ENCODE results near the gene SLC7A6.

SLC7A6 gene

DNA sequence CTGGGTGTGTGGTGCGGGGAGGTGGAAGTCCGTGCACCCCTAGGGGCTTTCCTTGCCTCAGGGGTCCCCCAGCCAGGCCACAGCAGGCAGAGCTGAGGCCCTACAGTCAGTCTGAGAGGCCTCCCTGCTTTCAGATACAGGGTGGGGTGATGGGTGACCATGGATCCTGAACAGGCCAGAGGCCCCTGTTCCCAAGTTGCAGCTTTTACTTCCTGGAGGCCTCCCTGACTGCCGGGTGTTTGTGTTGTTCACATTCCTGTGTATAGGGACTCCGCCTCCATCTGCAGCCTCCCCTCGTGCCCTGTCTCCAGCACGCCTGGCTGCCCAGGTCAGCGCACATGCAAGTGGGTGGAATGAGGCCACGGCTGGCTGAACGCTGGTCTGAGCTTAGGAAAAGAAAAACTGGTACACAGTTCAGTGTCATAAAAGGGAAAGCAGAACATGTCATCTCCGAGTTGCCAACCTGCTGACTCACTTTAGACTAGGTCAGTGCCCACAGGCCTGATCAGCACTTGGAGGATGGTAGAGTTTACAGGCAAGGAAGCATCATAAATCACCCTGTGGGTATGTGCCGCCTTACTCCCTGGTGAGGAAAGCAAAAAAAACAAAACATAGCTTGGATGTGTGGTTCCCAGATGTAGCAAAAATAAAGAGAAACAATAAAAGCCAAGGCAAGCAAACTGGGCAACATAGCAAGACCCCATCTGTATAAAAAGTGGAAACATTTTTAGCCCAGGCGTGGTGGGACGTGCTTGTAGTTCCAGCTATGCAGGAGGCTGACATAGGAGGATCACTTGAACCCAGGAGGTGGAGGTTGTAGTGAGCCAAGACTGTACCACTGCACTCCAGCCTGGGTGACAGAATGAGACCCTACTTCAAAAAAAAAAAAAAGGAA, 6.2 kb upstream of the SLC7A6 start:
- no peak for DNase-seq

DNA sequence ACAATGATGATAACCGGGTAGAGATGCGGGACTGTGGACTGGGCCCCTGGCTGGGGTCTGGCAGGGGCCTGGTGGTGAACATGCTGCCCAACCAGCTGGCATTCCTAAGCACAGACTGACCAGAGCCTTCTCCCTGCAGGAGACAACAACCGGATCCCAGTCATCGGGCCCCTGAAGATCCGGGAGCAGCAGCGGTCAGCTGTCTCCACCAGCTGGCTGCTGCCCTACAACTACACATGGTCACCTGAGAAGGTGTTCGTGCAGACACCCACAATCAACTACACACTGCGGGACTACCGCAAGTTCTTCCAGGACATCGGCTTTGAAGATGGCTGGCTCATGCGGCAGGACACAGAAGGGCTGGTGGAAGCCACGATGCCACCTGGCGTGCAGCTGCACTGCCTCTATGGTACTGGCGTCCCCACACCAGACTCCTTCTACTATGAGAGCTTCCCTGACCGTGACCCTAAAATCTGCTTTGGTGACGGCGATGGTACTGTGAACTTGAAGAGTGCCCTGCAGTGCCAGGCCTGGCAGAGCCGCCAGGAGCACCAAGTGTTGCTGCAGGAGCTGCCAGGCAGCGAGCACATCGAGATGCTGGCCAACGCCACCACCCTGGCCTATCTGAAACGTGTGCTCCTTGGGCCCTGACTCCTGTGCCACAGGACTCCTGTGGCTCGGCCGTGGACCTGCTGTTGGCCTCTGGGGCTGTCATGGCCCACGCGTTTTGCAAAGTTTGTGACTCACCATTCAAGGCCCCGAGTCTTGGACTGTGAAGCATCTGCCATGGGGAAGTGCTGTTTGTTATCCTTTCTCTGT, 5.1 kb upstream of the SLC7A6 start:
- no peak for DNase-seq

DNA sequence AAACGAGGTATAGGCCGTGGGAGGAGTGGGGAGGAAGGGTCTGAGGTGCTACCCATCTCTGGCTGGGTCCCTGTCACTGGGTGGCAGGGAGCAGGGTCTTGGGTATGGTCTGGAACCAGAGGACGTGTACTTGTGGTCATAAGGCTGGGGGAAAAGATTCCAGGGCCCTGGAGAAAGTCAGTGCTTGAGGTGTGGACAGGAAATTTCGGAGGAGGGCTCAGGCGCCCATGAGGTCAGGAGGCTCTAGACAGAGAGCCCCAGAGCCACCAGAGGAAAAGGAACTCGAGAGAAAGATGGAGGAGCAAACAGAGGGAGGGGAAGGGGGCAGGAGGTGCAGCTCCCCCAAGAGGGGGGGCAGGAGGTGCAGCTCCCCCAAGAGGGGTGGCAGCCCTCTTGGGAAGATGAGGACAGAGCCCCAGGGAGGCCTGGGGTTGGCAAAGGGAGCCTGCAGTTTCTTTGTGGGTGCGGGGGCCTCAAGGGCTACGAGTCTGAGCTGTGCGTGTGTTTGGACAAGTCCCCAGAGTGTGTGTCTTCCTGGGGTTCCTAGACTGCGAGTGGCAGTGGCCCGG, 683 bp upstream of the SLC7A6 start:
- DNase-seq = no peak

DNA sequence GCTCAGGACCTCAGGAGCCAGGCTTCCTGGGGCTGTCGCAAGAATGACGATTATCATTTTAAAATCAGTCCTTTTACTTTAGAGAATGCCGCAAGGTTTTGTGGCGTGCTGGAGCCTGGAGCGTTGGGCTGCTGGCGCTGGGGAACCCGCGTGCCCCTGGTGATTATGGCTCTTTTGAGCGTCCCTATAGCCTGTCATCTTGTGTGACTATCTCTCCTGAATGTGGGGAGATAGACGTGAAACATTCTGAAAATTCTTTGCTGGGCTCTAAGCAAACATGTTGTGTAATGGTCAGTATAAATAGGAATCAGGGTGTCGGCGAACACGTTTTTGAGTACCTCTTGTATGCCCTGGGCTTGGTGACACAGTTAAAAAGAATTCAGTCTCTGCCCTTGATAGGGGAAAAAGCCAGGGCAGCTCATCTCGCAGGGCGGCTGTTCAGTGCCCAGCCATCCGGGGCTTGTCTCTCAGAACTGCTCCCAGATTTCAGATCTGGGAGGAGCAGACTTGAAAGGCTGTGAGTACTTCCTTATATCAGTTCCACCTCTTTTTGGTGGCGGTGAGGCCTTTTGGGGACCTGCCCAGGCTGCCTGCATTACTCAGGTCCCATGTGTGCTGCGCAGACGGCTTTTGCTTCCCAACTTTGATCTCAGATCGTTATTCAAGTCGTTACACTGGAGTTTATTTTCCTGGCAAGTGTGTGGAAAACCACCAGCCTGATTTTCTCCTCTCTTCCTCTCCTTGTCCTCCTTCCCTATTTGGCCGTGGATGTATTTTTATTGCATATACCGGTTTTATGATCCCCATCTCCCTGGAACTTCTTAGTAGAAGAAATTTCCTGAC, 973 bp downstream of the SLC7A6 start:
- no peak for DNase-seq

DNA sequence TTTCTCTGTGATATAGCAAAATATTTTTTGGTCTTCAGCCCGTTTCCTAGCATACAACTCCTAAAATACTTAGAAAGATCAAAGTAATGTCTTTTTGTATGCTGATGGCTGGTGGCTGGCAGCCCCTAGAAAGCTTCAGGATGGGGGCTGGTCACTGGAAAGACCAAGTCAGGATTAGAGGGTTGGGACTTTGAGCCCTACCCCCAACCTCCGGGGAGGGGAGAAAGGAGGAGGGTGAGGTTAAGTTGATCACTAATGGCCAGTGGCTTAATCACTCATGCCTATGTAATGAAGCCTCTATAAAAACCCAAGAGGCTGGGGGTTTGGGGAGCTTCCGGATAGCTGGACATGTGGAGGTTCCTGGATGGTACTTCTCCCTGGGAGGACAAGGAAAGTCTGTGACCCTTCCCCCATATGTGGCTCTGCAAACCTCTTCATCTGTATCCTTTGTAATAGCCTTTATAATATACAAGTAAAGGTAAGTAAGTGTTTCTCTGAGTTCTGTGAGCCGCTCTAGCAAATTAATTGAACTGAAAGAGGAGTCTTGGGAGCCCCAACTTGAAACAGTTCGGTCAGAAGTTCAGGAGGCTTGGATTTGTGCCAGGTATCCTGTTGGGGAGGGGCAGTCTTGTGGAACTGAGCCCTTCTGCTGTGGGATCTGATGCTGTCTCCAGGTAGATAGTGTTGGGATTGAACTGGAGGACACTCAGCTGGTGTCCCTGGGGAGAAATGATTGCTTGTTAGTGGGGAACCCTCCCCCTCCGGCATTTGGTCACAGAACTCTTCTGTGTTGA, 3.5 kb downstream of the SLC7A6 start:
- DNase-seq = no peak

DNA sequence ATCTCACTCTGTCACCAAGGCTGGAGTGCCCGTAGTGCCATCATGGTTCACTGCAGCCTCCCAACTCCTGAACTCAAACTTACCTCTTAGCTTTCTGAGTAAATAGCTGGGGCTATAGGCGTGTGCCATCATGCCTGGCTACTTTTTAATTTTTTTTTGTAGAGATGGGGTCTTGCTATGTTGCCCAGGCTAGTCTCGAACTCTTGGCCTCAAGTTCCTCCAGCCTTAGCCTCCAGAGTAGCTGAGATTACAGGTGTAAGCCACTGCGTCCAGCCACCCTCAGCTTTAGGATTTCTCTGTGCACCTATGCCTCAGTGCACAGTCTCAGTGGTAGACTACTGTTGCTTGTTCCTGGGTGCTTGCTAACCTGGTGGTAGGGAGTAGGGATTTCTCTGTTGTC, 5.5 kb downstream of the SLC7A6 start:
- DNase-seq = no peak

DNA sequence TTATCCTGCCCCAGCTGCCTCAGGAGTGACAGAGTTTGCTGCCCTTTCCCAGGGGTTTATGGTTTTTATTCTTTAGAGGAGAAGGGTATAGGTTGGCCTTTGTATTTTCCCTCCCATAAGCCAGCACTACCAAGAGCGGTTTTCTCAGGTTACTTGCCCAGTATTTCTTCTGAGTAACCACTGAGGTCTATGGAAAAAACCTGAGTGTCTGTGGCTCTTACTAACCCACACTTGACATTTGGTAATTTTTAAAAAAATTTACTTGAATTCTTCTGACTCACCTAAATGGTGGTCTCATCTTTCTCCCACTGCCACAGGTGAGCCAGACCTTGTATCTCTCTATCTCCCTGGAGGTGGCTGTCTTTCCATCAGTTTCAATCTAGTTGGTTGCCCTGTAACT, 6.0 kb downstream of the SLC7A6 start:
- DNase-seq = no peak

DNA sequence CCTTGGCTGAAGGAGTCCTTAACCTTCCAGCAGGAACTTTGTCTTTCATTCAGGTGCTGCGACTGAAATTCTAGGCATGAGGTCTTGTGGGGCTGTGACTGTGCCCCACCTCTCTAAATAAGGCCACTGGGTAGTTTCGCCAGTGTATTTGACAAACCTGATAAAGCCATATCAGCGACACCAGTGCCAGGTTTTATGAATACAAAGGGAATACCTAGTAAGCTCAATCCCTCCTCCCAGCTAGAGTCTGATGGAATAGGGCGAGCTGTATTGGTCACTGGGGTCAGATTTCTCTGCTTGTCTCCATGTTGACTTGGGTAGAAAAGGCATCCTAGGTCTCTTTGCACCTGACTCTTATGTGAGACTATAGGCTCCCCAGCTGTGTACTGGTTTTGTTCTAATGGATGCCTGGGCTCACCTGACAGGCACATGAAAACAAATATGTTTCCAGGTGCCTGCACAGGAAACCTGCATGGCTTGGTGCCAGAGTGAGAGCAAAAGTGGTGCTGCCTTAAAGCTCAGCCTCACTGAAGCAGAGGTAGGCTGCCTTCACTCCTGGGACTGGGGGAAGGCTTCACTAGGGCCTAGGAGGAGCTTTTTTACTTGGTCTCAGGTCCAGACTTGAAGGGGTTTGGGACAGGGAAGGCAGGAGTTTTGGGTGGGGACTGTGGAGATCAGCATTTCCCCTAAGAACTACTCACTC, 8.3 kb downstream of the SLC7A6 start:
- no peak for DNase-seq

DNA sequence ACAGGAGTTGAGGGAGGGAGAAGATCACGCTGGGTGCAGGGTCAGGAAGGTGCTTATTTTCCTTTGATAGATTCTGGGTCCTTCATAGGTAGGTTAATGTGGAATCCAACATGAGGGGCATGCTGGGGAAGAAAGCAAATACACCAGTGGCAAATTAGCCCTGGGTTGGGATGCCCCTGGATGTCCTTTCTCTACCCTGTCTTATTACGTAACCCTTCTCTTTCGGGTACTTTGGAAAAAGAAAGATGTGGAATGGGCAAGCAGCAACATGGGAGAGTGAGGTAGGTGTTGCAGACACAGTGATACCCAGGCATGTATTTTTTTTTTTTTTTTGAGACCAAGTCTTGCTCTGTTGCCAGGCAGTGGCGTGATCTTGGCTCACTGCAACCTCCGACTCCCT, 9.1 kb downstream of the SLC7A6 start:
- no peak for DNase-seq

DNA sequence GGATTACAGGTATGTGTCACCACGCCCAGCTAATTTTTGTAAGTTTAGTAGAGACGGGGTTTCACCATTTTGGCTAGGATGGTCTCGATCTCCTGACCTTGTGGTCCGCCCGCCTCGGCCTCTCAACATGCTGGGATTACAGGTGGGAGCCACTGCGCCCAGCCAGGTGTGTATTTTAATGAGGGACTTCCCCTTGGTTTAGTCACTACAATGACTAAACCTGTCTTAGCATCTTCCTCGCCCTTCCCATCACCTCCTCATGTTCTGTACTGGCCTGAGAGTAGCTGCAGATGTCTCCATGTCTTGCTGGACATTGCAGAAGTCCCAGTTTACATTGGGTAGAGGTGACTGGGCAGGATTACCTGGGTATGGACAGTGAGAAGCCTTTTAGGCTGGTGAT, 9.6 kb downstream of the SLC7A6 start:
- DNase-seq = no peak

DNA sequence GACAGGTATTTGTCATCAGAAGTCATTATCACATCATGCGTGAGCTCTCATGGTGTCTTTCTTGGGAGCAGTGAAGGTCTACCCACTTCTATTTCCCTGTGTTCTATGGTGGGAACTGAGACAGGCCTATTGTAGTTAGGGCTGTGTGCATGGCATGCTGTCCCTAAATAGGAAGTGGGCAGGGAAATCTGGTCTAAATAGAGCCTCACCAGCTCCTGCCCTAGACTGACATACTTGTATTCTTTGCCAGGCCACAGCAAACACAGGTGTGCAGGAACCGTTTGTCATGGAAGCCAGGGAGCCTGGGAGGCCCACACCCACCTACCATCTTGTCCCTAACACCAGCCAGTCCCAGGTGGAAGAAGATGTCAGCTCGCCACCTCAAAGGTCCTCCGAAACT, 10.1 kb downstream of the SLC7A6 start:
- no peak for DNase-seq

DNA sequence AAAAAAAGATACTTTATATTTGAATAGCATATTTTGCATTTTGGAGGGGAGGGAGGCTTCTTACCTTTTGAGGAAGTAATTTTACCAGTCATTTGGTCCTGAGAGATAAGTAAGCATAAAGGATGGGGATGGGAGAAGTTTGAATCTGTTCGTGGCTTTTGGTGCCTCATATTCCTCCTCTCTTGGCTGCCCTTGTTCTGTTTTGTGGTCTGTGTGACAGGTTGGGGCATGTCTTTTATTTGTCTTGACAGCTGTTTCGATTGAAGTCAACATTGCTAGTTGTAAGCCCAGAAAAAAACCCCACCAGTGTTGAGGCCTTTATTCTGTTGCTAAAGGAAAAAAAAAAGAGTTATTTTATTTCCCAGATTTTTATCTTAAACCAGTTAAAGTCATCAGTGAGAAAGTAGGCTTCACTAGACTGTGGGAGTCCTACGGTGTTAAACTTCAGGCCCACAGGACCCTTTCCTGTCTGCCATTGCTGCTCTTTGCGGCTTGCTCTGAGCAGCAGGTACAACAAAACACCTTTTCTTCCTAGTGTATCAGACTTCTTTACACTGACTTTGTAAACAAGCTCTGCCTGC, 11.4 kb downstream of the SLC7A6 start:
- no peak for DNase-seq

DNA sequence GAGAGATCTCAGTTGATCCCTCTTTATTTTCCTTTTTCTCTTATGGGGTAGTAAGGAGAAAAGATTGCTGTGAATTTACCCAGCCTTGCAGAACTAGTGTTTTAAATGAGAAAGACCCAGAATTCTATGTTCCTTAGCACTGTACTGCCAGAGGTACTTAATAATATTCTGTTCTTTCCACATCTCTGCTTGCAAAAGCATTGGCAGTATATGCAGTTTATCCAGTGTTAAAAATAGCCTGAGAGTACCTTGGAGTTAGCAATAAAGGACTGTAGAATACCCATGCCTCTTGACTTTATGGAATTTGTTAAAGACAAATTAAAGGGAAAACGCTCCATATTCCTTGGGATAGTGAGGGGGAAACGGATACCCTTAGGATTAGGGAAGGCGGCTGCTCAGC, 11.9 kb downstream of the SLC7A6 start:
- no peak for DNase-seq

DNA sequence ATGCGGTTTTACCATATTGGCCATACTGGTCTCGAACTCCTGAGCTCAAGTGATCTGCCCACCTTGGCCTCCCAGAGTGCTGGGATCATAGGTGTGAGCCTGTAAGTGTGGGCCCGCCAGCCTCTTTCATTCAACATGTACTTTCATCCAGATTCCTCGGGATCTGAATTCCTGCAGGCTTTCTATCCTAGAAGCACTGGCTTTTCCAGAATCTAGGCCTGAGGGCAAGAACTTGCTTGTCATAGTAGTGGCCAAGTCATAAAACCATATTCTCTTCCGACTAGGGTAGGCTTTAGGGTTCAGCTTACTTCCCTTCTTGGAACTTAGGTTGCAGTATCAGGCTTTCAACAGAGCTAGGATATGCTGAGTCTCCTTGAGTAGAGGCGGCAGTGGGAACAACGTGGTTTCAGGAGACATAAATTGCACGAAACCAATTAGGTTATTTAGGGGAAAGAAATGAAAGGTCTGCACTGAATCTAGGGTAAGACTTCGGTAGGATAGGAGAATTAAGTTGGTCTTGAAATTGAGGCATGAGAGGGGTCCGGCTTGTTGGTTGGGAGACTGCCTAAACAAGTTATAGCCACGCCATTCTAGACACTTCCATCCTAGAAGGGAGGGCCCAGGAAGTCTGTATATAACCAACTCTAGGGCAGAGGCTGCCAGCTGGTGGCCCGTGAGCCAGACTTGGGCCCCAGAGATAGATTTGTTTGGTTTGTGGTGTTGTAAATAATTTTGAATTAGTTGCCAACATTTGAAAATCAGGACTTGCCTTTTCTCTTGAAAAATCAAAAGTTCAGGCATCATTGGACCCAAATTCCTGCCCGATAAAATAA, 15.6 kb downstream of the SLC7A6 start:
- no peak for DNase-seq

DNA sequence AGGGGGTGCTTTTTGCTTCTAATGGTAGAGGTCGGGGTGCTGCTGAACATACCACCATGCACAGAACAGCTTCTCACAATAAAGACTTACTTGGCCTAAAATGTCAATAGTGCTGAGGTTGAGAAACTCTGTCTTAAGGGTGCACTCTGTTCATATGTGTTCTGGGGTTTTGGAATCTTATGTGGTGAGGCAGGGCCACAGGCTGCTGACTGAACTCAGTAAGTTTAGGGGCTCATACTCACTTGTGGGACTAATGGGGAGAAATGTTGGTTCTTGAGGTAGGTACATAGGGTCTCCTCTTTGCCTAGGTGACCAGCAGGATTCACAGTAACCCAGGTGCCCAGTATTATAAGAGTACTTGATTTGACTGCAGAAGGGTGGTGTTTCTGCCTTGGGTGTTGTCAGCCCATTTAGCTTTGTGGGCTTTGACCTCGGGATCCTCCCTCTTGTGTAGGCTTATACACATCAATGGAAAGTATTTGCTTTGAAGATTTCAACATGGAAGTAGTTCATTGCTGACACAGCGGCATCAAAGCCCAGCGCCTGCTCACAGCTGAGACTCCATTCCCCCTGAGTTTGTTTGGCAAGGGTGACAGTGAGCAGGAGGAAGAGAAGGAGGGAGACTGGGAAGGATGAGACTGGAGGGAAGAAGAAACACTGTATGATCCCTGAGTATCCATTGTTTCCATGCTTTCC, 17.2 kb downstream of the SLC7A6 start:
- no peak for DNase-seq

DNA sequence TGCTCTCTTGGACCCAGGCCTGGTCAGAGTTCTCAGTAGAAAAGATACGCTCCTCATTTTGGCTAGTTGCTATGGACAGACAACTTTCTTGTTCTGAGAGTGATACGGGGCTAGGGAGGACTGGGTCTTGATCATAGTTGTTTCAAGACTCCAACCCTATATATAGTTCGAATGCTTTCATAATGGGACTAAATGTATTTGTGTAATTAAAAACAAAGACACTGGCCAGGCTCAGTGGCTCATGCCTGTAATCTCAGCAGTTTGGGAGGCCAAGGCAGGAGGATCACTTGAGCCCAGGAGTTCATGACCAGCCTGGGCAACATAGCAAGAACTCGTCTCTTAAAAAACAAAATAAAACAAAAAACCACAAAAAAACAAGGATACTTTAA, 17.7 kb downstream of the SLC7A6 start:
- DNase-seq = no peak

DNA sequence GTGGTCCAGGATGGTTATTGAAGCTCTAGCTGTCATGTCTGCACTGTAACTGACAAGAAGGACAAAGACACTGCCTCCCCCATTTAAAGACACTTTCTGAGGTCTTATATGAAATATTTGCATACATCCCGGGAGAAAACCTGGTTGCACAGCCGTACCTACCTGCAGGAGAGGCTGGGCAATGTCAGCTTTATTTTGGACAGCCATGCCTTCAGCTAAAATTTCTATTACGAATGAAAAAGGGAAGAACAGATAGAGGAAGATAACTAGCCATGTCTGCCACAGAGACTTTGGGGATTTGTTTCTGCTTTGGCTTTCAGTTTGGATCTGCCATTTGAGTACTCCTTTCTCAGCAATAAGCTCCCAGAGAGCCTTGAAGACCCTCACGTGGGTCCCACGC, 19.0 kb downstream of the SLC7A6 start:
- DNase-seq = no peak

DNA sequence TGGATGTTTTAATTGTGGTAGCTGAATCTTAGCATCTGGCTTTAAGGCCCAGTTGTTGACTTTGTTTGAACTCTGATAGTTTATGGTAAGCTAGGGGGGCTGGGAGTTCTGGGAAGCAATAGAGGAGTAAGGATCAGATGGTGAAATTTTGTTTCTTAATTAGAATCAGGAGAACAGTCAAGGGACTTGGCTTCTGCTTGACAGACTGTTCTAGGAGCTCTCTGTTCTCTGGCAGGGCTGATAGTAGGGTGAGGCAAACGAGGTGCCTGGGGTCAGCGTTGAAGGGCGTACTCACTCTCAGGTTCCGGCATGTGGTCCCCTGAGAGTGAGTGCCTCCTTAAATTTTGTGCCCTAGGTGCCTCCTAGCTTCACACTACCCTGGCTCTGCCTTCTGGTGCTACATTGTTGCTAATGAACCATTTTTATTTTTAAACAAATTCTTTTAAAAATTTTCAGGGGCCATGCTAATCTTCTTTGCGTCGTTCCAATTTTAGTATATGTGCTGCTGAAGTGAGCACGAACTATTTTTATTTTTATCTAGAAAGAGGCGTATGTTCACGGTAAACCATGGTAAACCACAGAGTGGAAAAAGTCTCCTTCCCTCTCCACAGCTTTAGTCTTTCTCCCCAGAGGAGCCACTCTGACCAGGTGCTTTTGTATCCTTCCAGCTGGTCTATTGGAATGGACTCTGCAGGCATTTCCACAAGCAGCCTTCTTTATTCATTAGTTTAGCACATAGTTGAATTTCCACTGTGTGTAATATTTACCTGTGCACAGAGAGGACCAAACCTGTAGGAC, 19.7 kb downstream of the SLC7A6 start:
- DNase-seq = no peak

DNA sequence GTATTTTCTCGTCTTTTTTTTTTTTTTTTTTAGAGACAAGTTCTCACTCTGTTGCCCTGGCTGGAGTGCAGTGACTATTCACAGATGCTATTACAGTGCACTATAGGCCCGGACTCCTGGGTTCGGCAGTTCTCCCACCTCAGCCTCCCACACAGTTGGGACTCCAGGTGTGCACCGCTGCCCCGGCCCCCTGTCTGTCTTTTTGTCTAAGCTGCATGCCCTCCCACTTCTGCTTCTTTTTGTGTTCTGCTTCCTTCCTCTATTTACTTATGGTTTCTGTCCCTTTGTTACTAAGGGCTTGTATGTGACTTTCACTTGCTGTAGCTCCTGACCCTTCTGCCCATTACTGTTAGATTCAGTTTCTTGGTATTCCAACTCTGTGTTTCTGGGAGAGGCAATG, 20.5 kb downstream of the SLC7A6 start:
- no peak for DNase-seq

All from cortex of kidney (tissue), 1 donor.